NCI-H1092 treated with DMSO at 0.1 percent for 48 hours (cell line): ENCODE measurements around the gene RABEPK.
"Not testable (repeated sequence)": the region's sequence is repeated elsewhere in the genome, so short reads cannot be mapped to it uniquely, and the experiment has no call there.

Experiments
- DNase-seq: peaks from one replicate; lab custom pipeline; 2025; lab: John Stamatoyannopoulos, UW

Gene RABEPK

DNA sequence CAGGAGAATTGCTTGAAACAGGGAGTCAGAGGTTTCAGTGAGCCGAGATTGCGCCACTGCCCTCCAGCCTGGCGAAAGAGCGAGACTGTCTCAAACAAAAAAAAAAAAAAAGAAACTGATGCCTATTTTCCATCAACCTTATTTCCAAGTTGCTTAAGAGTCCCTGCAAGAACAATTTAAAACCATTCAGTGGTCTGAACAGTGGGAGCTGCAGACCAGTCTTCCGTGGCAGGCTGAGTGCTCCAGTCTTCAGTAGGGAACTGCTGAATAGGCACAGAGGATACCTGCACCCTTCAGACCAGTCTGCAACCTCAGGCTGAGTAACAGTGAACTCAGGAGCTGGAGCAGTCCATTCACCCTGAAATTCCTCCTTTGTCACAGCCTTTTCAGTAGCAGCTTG, 5.9 kb upstream of the RABEPK start:
- not testable (repeated sequence) for DNase-seq

DNA sequence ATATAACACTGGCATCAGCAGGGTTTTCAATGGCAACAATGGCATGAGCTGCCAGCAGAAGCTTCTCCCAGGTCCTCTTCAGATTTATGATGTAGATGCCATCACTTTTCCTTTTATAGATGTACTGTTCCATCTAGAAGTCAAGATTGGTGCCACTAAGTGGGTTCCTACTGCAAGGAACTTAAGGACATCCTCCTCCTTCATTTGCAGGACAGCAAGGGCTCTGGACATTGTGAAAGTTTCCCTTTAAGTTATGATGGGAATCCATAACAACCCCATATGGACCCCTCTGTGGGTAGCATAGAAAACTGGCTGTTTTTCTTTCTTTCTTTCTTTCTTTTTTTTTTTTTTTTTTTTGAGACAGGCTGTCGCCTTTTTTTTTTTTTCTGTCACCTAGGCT, 4.8 kb upstream of the RABEPK start:
- not testable (repeated sequence) for DNase-seq

DNA sequence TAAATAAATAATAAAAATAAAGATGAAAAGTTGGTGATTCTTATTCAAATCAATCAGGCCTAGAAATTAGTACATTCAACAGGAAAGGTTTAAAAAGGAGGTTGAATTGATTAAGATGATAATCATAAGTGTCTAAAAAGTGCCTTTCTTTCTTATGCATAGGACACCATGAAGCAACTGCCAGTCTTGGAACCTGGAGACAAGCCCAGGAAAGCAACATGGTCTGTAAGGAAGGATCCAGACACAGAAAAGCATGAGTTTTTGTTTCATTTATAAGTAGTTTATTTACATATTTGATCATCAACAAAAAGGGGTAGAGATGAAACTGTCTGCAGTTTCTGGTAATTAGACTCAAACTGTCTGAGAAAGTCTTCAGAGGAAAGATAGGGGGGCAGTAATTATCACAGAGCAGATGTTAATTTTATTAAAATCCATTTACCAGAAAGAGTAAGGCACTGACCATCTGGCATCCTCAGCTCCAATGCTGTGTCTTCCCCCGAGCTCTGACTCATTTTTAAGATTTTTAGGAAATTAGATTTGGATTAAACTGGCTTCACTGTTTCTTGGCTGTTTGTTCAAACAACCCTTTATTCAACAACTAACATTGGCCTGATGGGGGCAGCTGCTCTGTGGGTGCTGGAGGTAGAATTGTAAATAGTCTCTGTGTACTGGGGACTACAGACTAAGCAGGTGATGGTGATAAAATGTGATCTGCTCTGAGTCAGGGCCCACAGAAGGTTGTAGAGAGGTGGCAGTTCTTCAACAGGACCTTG, 2.7 kb downstream of the RABEPK start:
- DNase-seq, result peak; percentile 13

DNA sequence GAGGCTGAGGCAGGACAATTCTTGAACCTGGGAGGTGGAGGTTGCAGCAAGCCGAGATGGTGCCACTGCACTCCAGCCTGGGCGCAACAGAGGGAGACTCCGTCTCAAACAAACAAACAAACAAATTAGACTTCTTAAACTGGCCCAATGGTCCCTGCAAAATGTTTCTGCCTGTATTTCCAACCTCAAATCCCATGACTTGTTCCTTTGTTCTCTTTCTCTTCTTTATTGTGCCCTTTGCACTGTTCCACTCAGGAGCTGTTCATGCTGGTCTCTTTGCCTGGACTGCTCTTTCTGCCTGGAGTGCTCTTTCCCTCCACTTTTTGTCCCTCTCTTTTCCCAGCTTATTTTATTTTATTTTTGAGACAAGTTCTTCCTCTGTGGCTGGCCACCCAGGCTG, 4.1 kb downstream of the RABEPK start:
- DNase-seq, result no peak

DNA sequence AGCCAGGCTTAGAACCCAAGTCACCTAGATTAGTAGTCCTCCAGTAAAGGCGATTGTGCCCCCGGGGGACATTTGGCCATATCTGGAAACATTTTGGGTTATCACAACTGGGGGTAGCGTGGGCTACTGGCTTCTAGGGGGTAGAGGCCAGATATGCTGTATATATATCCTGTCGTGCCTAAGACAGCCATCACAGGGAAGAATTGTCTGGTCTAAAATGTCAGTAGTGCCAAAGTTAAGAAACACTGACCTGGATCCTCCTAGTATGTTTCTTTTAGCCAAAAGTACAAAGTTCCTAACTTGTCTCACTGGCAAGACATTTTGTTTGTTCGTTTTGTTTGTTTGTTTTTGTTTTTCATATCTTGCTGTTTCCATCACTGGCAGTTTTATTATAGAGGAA, 13.8 kb downstream of the RABEPK start:
- no peak for DNase-seq

DNA sequence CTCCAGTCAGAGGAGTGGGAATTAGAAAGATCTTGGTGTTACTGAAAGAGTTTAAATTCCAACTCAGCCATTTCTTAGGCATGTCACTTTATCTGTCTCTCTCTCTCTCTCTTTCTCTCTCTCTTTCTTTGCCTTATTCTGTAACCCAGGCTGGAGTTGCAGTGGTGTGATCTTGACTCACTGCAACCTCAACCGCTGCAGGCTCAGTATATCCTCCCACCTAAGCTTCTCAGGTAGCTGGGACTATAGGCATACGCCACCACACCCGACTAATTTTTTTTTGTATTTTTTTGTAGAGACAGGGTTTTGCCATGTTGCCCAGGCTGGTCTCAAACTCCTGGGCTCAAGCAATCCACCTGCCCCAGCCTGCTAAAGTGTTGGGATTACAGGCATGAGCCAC, 18.3 kb downstream of the RABEPK start:
- DNase-seq, result no peak

DNA sequence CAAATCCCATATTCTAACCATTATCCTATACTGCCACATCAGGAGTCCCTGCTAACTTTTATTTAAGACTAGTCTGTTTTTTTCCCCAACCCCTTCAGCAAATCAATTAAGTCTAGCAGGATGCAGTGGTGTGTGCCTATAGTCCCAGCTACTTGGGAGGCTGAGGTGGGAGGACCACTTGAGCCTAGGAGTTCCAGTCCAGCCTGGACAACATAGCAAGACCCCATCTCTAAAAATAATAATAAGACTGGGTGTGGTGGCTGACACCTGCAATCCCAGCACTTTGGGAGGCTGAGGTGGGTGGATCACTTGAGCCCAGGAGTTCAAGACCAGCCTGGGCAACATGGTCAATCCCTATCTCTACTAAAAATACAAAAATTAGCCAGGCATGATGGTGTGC, 24.5 kb downstream of the RABEPK start:
- not testable (repeated sequence) for DNase-seq

DNA sequence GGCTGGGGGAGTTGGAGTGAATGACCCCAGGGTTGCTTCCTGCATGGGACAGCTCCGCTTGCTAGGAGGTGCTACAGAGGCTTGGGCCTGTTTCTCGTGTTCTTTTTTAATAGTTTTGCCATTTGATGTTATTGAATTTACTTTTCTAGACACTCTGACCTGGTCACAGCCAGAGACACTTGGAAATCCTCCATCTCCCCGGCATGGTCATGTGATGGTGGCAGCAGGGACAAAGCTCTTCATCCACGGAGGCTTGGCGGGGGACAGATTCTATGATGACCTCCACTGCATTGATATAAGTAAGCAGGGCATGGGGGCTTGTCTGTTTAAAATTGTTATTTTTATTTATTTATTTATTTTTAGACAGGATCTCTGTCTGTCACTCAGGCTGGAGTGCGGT, 27.4 kb downstream of the RABEPK start:
- no peak for DNase-seq

DNA sequence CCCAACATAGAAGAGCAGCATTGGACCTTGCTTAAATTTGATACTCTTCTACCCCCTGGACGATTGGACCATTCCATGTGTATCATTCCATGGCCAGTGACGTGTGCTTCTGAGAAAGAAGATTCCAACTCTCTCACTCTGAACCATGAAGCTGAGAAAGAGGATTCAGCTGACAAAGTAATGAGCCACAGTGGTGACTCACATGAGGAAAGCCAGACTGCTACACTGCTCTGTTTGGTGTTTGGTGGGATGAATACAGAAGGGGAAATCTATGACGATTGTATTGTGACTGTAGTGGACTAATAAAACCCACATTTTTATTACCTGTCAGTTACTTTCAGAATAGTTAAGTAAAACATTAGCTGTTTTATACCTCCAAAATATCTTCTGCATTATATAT, 33.3 kb downstream of the RABEPK start:
- no peak for DNase-seq

DNA sequence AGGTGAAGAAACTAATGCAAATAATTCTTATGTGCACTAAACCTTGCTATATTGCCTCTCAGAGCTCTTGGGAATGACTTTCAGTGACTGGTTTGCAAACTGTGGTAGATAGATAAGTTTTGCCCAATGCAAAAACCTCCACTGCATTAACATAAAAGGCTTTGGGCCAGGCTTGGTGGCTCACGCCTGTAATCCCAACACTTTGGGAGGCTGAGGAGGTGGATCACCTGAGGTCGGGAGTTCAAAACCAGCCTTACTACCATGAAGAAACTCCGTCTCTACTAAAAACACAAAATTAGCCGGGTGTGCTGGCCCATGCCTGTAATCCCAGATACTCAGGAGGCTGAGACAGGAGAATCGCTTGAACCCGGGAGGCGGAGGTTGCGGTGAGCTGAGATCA, 33.8 kb downstream of the RABEPK start:
- DNase-seq, result not testable (repeated sequence)

DNA sequence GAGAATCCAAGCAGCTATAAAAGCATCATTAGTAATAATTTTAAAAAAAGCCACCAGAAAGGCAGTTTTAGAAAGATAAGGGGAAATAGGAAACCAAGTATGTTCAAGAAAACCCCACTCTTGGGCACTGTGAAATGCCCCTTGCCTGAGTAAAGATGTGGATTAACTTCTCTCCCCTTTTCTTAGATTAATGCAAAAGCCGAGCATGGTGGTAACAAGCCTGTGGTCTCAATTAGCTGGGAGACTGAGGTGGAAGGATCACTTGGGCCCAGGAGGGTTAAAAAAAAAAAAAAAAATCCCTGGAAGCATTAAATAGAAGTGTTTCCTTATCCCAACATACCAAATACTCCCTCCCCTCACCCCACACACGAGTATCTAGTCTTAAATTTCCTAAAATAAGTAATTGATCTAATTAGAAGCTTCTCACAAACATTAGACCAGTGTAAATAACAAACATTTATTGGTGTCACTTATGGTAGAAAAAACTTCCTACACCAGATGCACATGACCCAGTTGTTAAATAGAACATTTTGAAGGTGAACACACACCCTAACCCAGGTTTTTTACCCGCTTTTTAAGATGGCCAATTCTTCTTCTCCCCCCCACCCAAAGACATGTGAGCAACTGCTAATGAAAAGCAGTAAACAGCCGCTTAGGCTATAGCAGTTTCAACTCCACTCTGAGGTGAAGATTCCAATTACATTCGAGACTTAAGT, 35.6 kb downstream of the RABEPK start:
- no peak for DNase-seq

DNA sequence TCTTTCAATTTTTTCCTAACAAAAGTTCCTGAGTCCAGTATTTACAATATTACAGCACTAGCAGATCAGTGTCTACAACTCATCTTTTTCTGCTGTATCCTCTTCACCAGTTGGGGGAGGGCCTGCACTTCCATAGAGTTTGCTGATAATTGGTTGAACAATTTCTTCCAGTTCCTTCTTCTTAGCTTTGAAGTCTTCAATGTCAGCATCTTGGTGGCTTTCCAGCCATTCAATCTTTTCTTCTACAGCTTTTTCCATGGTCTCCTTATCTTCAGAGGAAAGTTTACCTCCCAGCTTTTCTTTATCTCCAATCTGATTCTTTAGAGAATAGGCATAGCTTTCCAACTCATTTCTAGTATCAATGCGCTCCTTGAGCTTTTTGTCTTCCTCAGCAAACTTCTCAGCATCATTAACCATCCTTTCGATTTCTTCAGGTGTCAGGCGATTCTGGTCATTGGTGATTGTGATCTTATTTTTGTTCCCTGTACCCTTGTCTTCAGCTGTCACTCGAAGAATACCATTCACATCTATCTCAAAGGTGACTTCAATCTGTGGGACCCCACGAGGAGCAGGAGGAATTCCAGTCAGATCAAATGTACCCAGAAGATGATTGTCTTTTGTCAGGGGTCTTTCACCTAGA, 36.3 kb downstream of the RABEPK start:
- not testable (repeated sequence) for DNase-seq

DNA sequence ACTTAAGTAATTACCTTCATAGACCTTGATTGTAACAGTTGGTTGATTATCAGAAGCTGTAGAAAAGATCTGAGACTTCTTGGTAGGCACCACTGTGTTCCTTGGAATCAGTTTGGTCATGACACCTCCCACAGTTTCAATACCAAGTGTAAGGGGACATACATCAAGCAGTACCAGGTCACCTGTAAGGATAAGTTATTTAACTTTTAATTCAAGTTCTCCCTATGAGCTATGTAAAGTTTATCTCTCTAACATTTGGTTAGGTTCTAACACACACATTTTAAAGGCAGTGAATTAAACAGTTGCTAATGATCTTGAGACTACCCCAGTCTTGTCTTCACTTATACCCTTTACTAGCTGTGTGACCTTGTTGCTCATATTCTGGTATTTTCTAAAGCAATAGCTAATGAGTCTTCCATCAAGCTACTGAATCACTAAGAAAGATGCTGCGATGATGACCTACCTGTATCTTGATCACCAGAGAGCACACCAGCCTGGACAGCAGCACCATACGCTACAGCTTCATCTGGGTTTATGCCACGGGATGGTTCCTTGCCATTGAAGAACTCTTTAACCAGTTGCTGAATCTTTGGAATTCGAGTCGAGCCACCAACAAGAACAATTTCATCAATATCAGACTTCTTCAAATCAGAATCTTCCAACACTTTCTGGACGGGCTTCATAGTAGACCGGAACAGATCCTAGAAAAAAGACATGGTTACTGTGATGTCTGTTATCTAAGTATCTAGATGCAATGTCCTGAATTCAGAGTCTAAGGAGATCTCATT, 38.0 kb downstream of the RABEPK start:
- no peak for DNase-seq

DNA sequence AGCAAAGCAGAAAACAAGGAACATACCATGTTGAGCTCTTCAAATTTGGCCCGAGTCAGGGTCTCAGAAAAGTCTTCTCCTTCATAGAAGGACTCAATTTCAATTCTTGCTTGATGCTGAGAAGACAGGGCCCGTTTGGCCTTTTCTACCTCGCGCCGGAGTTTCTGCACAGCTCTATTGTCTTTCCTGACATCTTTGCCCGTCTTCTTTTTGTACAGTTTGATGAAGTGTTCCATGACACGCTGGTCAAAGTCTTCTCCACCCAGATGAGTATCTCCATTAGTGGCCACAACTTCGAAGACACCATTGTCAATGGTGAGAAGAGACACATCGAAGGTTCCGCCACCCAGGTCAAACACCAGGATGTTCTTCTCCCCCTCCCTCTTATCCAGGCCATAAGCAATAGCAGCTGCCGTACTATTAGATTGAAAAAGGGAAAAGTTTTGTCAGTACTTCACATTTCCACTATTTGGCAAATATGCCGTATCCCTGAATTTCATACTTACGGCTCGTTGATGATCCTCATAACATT, 38.6 kb downstream of the RABEPK start:
- no peak for DNase-seq

DNA sequence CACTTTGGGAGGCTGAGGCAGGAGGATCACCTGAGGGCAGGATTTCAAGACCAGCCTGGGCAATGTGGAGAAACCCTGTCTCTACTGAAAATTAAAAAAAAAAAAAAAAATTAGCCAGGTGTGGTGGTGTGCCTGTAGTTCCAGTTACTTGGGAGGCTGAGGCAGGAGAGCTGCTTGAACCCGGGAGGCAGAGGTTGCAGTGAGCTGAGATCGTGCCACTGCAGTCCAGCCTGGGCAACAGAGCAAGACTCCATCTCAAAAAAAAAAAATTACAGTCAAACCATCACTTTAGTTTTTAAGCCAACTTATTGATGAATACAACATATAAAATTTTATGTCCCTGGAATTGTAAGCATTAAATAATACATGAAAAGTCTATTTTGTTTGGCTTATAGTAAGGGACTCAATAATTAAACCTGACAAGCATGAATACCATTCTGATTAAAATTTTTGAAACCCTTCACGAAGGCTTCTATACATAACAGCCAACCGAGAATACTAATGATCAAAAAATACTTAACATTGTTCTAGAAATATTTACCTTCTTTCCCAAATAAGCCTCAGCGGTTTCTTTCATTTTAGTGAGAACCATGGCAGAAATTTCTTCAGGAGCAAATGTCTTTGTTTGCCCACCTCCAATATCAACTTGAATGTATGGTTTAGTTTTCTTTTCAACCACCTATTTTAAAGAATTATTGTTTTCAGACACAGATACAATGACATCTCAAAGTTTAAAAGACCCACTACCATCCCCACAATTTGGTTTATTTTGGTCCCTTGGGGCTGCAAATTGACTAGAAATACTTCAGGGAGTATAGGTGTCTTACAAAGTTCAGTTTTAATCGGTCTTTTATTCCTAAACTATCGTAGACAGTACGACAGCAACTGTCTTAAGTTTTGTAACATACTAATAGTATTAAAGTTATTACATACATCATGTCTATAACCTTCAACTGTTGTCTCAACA, 39.6 kb downstream of the RABEPK start:
- no peak for DNase-seq

DNA sequence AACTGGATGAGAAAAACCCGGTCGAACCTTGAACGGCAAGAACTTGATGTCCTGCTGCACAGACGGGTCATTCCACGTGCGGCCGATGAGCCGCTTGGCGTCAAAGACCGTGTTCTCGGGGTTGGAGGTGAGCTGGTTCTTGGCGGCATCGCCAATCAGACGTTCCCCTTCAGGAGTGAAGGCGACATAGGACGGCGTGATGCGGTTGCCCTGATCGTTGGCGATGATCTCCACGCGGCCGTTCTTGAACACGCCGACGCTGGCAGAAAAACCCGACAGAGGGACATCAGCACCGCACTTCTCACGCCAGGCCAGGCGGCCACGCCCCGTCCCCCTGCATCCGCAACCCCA, 40.3 kb downstream of the RABEPK start:
- DNase-seq, result no peak

DNA sequence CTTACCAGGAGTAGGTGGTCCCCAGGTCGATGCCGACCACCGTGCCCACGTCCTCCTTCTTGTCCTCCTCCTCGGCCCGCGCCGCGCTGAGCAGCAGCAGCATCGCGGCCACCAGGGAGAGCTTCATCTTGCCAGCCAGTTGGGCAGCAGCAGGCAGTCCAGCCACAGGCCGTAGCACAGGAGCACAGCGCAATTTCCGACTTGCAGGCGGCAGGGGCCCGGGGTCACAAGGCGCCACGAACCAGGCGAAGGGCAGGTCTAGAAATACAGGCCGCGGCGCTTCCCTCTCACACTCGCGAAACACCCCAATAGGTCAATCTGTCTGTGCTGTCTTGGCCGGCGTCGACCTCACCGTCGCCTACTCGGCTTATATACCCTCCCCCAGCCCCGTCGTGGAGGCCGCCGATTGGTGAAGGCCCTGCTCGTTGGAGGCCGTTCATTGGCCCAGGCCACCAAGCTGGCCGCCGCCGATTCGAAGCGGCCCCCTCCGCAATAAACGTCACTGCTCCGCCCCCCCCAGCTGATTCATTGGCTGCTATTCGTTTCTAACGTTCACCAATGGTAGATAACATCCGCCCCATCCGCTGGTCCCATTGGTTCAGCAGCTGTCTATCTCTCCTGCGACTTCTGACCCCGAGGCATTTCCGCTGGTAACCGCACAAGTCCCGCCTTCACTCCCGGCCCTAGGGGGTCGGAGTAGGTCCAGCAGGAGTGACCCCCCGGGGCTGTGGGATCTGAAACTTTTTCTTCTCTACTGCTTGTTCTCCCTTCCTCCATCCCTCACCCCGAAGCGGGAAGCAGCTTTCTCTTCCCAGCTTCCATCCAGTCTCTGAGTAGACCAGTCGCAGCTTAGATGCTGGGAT, 40.9 kb downstream of the RABEPK start, which contains the start of gene HSPA5:
TSS of gene HSPA5 (minus strand) at position 344 of the 863 bp plus-strand sequence. CDS start at position 127, 217 bp downstream.
- DNase-seq, result peak; percentile 100

DNA sequence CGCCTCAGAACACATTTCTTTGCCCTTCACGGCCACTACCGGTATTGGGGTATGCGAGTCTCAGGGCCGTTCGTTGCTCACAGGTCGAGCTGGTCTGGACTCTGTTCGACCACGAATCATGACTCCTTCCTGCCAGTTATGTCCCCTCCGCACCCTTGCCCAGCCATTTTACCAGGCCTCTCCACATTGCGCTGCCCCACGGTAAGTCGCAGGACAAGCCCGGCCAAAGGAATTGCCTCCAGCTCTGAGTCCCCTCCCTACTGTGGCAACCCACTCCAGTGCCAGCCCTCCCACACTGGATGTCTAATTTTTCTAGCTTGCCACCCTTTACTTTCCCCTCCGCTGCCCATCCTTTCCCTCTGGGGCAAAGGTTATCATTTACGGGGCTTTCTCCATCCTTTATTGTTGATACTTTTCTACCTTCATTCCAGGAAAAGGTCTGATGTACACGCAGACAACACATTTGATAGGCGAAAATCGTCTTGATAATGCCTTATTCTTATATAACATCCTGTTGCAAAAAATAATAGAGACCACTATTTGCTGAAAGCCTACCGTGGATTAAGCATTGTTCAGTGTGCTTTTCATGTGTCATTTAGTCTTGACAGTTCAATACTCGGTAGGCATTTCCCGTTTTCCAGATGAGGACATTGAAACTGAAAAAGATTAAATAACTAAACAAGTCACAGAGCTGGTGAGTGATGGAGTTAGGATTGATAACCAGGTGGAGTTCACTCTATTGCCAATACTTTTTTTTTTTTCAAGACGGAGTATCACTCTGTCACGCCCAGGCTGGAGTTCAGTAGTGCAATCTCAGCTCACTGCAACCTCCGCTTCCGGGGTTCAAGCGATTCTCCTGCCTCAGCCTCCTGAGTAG, 41.8 kb downstream of the RABEPK start:
- DNase-seq, result peak; percentile 30

DNA sequence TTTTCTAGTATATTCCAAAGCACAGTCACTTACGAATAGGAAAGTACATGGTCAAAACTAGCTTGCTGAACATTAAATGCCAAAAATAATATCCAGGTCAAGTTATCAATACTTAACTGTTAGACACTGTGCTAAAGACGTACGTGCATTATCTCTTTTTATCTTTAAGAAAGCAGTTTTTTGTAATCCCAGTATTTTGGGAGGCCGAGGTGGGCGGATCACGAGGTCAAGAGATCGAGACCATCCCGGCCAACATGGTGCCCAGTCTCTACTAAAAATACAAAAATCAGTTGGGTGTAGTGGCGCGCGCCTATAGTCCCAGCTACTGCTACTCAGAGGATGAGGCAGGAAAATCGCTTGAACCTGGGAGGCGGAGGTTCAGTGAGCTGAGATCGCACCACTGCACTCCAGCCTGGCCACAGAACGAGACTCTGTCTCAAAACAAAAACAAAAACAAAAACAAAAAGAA, 43.5 kb downstream of the RABEPK start:
- DNase-seq, result no peak
